Muscle of arm (tissue), 12 donors: Measurements from ENCODE around the gene MTSS2. TPM values are rescaled to one million over a fixed set of nuclear protein-coding genes. Genes with fewer than 3 reads are reported as not detected.

Source experiments
- DNase-seq: peaks from one replicate; pipeline ENCODE4 v3.0.0-alpha.2; 2013
- polyA plus RNA-seq, 12 donors: library from polyadenylated mRNA; unstranded; fragments of 120-200 nt; gene quantifications; one replicate each; pipeline ENCODE4 v1.2.1, GENCODE V29; 2013; ENCODE audit not compliant: insufficient read length in 12 of 12

MTSS2 gene
- polyA plus RNA-seq, 12 donors, result 80.7 to 148 (median 107) TPM

- peak; percentile 78 for DNase-seq
Measured at GRCh38 chr16:70715860-70716357, 30.1 kb upstream of the MTSS2 start.

DNA sequence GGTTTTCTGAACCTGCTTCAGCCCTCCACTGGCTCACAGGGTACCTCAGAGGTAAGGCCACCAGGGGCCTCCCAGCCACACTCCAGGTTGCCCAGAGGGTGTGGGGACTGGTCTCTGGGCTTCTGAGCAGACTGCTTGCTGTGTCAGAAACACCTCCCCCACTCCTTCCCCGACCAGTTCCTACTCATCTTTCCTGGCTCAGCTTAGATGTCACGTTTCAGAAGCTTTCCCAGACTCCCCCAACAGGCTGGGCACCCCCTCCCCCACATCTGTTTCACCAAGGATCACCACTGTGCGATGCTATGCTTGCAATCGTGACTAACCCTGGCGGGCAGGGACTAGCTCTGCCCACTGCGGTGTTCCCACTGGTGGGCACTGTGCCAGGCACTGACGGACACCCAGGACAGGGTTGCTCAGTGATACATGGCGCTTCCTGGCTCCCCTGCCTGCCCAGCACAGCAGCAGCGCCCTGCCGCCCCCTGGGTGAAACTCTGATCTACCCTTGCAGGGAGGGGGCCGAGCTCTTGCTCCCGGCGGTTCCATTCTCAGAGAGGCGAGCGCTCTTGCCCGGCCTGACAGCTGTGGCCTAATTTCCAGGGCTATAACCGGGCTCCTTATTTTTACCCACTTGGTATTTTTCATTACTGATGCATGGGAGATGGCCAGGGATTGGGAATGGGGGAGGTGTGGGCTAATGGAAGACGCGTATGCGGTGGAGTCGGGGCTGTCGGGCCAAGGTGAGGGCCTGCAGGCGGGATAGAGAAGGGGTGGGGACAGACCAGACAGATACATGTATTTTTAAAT, 29.4 kb upstream of the MTSS2 start:
- DNase-seq, result peak; percentile 60

- no peak for DNase-seq
Measured at GRCh38 chr16:70714581-70715054, 28.8 kb upstream of the MTSS2 start.

GRCh38 chr16:70713824-70714223, 28.0 kb upstream of the MTSS2 start:
- DNase-seq, result no peak

DNA sequence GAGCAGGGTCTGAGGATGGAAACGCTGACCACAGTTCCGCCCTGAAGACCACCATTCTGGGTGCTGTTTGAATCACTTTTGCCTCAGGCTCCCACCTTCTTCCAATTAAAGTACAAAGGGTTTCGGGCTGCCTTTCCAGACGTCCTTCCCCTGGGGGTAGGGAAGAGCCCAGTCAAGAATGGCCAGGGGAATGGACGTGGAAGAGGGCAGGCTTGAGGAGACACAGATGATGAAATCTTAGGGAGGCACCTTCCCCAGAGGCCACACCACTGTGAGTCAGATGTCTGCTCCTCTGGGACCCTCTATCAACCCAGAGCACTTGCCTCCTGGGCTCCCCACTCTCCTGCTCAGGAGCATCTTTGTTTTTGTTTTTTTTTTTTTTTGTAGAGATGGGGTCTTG, 27.5 kb upstream of the MTSS2 start:
- DNase-seq, result no peak

GRCh38 chr16:70712942-70713341, 27.1 kb upstream of the MTSS2 start:
- DNase-seq, result no peak

DNA sequence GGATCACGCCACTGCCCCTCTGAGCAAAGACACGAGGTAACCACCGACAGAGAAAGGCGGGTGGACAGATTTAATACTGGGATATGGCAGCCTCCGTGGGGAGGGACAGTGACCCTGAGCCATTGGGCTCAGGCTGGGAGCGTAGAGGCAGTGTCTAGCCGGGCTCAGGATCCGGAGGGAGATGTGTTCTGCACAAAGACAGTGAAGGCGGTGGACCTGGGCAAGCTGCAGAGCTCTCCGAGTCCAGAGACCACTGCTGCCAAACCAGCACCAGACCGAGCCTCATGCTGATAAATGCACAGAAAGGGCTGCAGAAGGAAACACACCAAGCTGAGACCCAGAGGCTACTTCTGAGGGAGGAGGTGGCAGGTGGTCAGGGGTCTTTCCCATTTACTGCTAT, 26.5 kb upstream of the MTSS2 start:
- no peak for DNase-seq

- DNase-seq, result no peak
Measured at GRCh38 chr16:70711211-70712031, 25.6 kb upstream of the MTSS2 start.

DNA sequence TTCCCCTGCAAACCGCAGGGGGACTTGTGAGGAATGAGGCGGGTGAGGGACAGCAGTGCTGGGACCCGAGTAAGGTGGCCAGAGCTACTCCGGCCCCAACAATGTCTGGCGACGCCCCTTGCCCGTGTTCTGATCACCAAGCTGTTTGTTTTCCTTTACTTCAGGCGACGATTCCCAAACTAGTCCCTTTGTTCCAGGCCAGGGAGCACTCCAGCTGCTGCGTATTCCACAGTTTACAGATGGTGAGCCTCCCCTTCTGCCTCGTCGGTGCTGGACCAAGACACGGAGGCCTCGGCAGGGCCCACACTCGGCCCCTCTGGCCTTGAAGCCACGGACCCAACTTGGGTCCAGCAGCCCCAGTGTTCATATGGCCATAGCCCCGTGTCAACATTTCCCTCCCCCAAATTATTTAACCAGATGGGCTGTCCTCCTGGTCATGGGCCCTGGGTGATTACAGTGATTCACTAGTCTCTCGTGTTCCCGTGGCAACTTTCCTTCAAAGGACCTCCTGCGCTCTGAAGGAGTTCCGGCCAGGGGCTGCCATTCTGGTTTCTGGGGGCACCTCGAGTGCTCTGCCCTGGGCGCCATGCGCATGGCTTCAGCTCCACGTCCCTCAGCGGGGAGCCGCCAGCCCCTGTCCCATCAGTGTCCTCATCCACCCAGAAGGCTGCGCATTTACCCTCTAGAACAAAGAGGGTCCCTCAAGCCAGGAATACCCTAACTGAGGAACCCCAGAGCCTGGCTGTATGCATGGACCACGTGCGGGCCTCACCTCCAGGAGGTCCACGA, 24.8 kb upstream of the MTSS2 start:
- DNase-seq, result no peak

GRCh38 chr16:70709942-70710341, 24.1 kb upstream of the MTSS2 start:
- DNase-seq, result no peak

DNA sequence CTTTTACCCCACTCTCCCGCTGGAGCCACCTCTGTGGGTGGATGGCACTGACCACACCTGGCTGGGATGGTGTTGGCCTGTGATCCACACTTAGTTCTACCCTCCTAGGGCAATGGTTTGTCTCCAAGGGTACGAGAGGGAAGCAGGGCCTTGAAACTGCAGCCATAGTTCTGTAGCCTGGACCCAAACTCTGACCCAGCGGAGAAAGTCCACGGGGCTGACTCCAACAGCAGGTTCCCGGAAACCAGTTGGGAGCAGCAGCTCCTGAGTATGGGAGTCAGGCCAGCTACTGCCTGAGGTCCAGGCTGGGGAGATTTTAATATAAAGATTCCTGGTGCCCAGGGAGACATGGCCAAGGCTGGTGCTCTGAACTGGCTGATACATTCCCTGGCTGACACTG, 23.6 kb upstream of the MTSS2 start:
- no peak for DNase-seq

DNA sequence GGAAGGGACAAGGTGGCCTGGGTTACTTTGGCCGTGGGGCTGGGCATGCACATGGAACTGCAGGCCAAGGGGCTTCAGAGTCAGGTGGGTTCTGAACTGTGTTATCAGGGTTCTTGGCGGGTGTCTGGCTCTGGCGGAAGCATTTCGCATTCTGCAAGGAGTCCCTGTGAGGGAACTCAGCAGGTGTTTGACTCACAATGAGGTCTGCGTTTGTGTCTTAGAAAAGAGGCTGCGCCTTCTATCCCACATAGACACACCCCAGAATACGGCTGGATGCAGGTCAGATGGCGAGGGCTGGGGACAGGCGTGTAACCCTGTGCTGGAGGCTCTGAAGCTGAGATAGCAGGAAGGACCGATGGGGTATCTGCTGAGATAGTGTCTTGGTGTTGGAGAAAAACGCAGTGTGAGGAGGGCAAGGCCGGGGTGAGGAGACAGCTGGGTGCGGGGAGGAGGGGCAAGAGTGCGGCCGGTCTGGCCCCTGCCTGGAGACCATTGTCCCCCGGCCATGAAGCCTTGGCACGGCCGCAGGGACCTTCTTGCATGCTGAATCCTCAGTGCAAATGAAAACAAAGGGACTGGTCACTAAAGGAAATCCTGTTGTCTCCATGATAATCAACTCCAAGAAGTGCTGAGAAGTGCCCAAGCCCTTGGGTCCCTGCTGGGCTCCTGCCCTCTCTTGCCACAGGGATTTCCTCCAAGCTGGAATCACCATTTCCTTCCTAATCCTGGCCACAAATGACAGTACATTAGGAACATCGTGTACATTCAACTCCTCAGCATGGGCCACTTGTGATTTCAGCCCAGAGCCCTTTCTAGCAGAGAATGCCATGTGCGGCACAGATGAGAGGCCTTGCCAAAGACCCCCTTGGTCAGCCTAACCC, 22.8 kb upstream of the MTSS2 start:
- no peak for DNase-seq

- no peak for DNase-seq
Measured at GRCh38 chr16:70706948-70707465, 21.2 kb upstream of the MTSS2 start.

- no peak for DNase-seq
Measured at GRCh38 chr16:70705056-70705455, 19.2 kb upstream of the MTSS2 start.

GRCh38 chr16:70704586-70704985, 18.7 kb upstream of the MTSS2 start:
- no peak for DNase-seq

- DNase-seq, result no peak
Measured at GRCh38 chr16:70703835-70704381, 18.1 kb upstream of the MTSS2 start.

GRCh38 chr16:70703041-70703834, 17.4 kb upstream of the MTSS2 start:
- DNase-seq, result no peak

GRCh38 chr16:70702624-70703023, 16.8 kb upstream of the MTSS2 start:
- DNase-seq, result no peak

DNA sequence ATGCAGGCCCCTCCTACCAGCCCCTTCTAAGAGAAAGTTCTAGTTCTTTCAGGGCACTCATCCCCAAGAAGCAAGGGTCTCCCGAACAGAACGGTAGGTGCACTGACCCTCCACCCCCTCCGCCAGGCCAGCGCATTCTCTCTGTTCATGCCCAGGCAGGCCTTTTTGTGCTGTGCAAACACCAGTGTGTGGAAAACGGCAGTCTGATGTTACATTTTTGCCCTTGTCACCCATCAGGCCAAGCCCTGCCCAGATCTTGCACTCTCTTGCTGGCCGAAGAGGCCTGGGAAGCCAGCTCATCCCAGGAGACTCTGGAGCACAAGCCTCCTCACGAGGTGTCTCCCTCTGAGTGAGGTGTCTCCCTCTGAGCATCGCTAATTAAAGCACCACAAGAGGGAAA, 16.1 kb upstream of the MTSS2 start:
- no peak for DNase-seq

- no peak for DNase-seq
Measured at GRCh38 chr16:70701596-70701995, 15.7 kb upstream of the MTSS2 start.
